GM23338 (cell line): Measurements from ENCODE around the gene SMIM45.

ENCODE experiments used
- ATAC-seq: fragments of 200-7000 bp; cut with Tn5 transposase; 3 replicates; pipeline ENCODE4 v1.9.1; 2020
- DNase-seq: peaks from one replicate; pipeline ENCODE4 v3.0.0-alpha.2; 2015; ENCODE audit warnings: low spot score
- H2AFZ ChIP-seq: fragments of 200-600 bp; sonication (generic); 2 replicates; pipeline ENCODE4 v1.8.0; 2016; ENCODE audit warnings: antibody characterized with exemption, mild to moderate bottlenecking, moderate library complexity
- H3F3A ChIP-seq: fragments of 200-600 bp; sonication (generic); replicated peaks from 2 replicates; pipeline ENCODE4 v1.8.0; 2017; ENCODE audit warnings: antibody characterized with exemption, mixed run types, low read depth
- H3K27ac ChIP-seq: fragments of 200-600 bp; sonication (generic); 2 replicates; pipeline ENCODE4 v1.6.1; 2016; ENCODE audit warnings: low read depth
- H3K27me3 ChIP-seq: fragments of 200-600 bp; sonication (generic); 2 replicates; pipeline ENCODE4 v1.8.0; 2016; ENCODE audit warnings: mild to moderate bottlenecking, mixed run types, moderate library complexity; ENCODE audit not compliant: insufficient read depth
- H3K36me3 ChIP-seq: fragments of 200-600 bp; sonication (generic); 2 replicates; pipeline ENCODE4 v1.8.0; 2016; ENCODE audit warnings: mild to moderate bottlenecking; ENCODE audit not compliant: insufficient read depth
- H3K4me1 ChIP-seq: fragments of 200-600 bp; sonication (generic); 2 replicates; pipeline ENCODE4 v1.8.0; 2016; ENCODE audit warnings: mild to moderate bottlenecking, moderate library complexity; ENCODE audit not compliant: insufficient read depth
- H3K4me2 ChIP-seq: fragments of 200-600 bp; sonication (generic); 2 replicates; pipeline ENCODE4 v1.7.1; 2017; ENCODE audit warnings: mixed run types
- H3K4me3 ChIP-seq: fragments of 200-600 bp; sonication (generic); 2 replicates; pipeline ENCODE4 v1.6.1; 2016; ENCODE audit warnings: mixed run types
- H3K79me2 ChIP-seq: fragments of 200-600 bp; sonication (generic); replicated peaks from 2 replicates; pipeline ENCODE4 v1.8.0; 2017; ENCODE audit warnings: mild to moderate bottlenecking; ENCODE audit not compliant: insufficient read depth
- H3K9me2 ChIP-seq: fragments of 200-600 bp; sonication (generic); 2 replicates; pipeline ENCODE4 v1.8.0; 2017; ENCODE audit not compliant: insufficient read depth
- H4K20me1 ChIP-seq: fragments of 200-600 bp; sonication (generic); replicated peaks from 2 replicates; pipeline ENCODE4 v1.8.0; 2017; ENCODE audit warnings: mild to moderate bottlenecking; ENCODE audit not compliant: insufficient read depth
- H3K27ac Mint-ChIP-seq: 2 replicates; pipeline ENCODE4 v1.8.0; 2020; ENCODE audit warnings: inconsistent platforms, mild to moderate bottlenecking, moderate library complexity, mixed read lengths
- H3K27me3 Mint-ChIP-seq: 3 replicates; pipeline ENCODE4 v1.8.0; 2022; ENCODE audit warnings: low read depth, mild to moderate bottlenecking, moderate library complexity, mixed read lengths, inconsistent platforms; ENCODE audit not compliant: insufficient read depth, poor library complexity
- H3K36me3 Mint-ChIP-seq: 3 replicates; pipeline ENCODE4 v1.8.0; 2021; ENCODE audit warnings: low read depth, mild to moderate bottlenecking, inconsistent platforms, moderate library complexity, mixed read lengths
- H3K4me1 Mint-ChIP-seq: 3 replicates; pipeline ENCODE4 v1.8.0; 2020; ENCODE audit warnings: mild to moderate bottlenecking, inconsistent platforms, mixed read lengths
- H3K4me3 Mint-ChIP-seq: 3 replicates; pipeline ENCODE4 v1.8.0; 2021; ENCODE audit warnings: moderate library complexity, mild to moderate bottlenecking, inconsistent platforms, mixed read lengths
- H3K9me3 Mint-ChIP-seq: 3 replicates; pipeline ENCODE4 v1.8.0; 2020; ENCODE audit warnings: moderate library complexity, mild to moderate bottlenecking, inconsistent platforms, mixed read lengths
- REST ChIP-seq: IDR thresholded peaks from one replicate; pipeline ENCODE4 v1.6.1; 2018; ENCODE audit warnings: antibody characterized with exemption; ENCODE audit not compliant: unreplicated experiment
- ZNF114 ChIP-seq: fragments of 250-450 bp; sonication (Bioruptor Pico); IDR thresholded peaks from 2 replicates; pipeline ENCODE4 v1.5.0; 2020; ENCODE audit warnings: mild to moderate bottlenecking, moderate library complexity
- ZNF462 ChIP-seq: fragments of 250-450 bp; sonication (Bioruptor Pico); IDR thresholded peaks from 2 replicates; pipeline ENCODE4 v1.5.0; 2020; ENCODE audit warnings: mild to moderate bottlenecking, moderate library complexity

SMIM45 gene

GRCh38 chr22:41968601-41969000, 16.7 kb downstream of the SMIM45 start (continued):
- no peak for TF ChIP-seq ZNF462

DNA sequence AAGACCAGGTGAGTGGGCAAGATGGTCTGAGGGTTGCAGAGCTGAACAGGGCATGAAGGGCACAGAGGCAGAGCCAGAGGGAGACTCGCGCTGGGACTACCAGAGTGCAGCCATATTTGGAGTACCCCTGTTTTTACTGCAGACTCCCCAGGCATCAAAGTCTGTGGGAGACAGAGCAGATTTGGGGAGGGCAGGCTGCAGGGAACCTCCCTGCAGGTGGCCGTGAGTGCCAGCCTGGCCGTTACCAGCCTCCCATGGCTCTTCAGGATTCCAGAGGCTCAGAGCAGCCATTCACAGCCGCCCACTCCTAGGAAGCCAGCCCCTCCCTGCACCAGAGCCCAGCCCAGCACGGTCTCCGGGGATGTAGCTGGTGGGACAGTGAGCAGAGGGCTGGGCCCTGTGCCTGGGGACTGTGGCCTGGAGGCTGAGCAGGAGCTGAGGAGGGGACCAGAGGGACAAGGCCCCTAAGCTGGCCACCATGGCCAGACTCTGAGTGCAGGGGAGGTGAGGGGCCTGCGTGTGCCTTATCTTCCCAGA, 17.2 kb downstream of the SMIM45 start, which contains the start of gene SEPTIN3:
SEPTIN3 (plus strand) TSS at position 334 of the 537 bp plus-strand sequence. CDS start 2,050 bp downstream, outside the sequence.
- no peak within 1 kb of the TSS for H3K27ac Mint-ChIP-seq

More for the DNA sequence above, 17.2 kb downstream of the SMIM45 start, which contains the start of gene SEPTIN3:
- no peak within 1 kb of the TSS for H3K27ac ChIP-seq
- Mint-ChIP-seq H3K36me3 (no peaks in the 10 kb centered on the region), H3K27me3 (peaks cover 17% of the 10 kb centered on the region), H3K4me1 (peaks cover 10% of the 10 kb centered on the region; the same call in 2 of the 3 replicates), H3K4me3 (no peak within 1 kb of the TSS), H3K9me3 (peaks cover 9% of the 10 kb centered on the region; the same call in 1 of the 3 replicates)
- H3K4me1 ChIP-seq, result no peaks in the 10 kb centered on the region; the same call in 1 of the 2 replicates
- H4K20me1 ChIP-seq, result no peaks in the 10 kb centered on the region
- peaks cover 8% of the 10 kb centered on the region for H3K27me3 ChIP-seq
- no peak within 1 kb of the TSS for H2AFZ ChIP-seq
- H3K79me2 ChIP-seq, result no peaks in the 10 kb centered on the region
- TF ChIP-seq REST (no peak), ZNF114 (CRISPR knock-in tag) (no peak)
- DNase-seq, result no peak
- no peaks in the 10 kb centered on the region for H3K36me3 ChIP-seq
- 0 out of 2 replicates have a peak, but pooled peaks cover 2% of the 10 kb centered on the region for H3F3A ChIP-seq
- no peak within 1 kb of the TSS for H3K4me2 ChIP-seq
- no peak within 1 kb of the TSS for H3K4me3 ChIP-seq
- no peaks in the 10 kb centered on the region for H3K9me2 ChIP-seq
- peak; percentile 81 for ATAC-seq
